Measurements from ENCODE around the gene HSD3B7.

GRCh38 chr16:30982548-30983288 is 2.3 kb upstream of the HSD3B7 start:
- TF ChIP-seq EZH2 (IDR thresholded peaks at IDR 0.05; ENCODE audit: borderline replicate concordance, low read depth, low read length, severe bottlenecking) (no peak), CTCF (IDR thresholded peaks at IDR 0.05; ENCODE audit: borderline replicate concordance, extremely low read depth, low read length, poor library complexity, severe bottlenecking) (no peak)
